Stimulated activated naive CD8-positive, alpha-beta T cell treated with anti-CD3 and anti-CD28 coated beads, Interleukin-15, amount 100 ng/mL, for 72 hours (primary cell): Measurements from ENCODE around the gene CSTF2.

Experiments used
- ATAC-seq: fragments of 150-1000 bp; cut with Tn5 transposase; 2 replicates; pipeline ENCODE4 v1.10.0; 2021; ENCODE audit warnings: mild to moderate bottlenecking, moderate library complexity
- DNase-seq, 2 donors: peaks; one replicate each; pipeline ENCODE4 v3.0.0; 2021 to 2022
- H3K27ac Mint-ChIP-seq, 2 donors: one replicate each; pipeline ENCODE4 v1.8.0; 2022; ENCODE audit warnings: mild to moderate bottlenecking in 2 of 2, mixed read lengths in 2 of 2, moderate library complexity in 2 of 2
- H3K27me3 Mint-ChIP-seq: one replicate; pipeline ENCODE4 v1.8.0; 2022; ENCODE audit warnings: mixed read lengths
- H3K4me1 Mint-ChIP-seq: one replicate; pipeline ENCODE4 v1.8.0; 2022; ENCODE audit warnings: mild to moderate bottlenecking, mixed read lengths
- H3K4me3 Mint-ChIP-seq, 2 donors: one replicate each; pipeline ENCODE4 v1.8.0; 2022; ENCODE audit warnings: mild to moderate bottlenecking in 2 of 2, mixed read lengths in 2 of 2, moderate library complexity in 1 of 2
- H3K9me3 Mint-ChIP-seq, 2 donors: one replicate each; pipeline ENCODE4 v1.8.0; 2022; ENCODE audit warnings: mixed read lengths in 2 of 2

The CSTF2 gene

DNA sequence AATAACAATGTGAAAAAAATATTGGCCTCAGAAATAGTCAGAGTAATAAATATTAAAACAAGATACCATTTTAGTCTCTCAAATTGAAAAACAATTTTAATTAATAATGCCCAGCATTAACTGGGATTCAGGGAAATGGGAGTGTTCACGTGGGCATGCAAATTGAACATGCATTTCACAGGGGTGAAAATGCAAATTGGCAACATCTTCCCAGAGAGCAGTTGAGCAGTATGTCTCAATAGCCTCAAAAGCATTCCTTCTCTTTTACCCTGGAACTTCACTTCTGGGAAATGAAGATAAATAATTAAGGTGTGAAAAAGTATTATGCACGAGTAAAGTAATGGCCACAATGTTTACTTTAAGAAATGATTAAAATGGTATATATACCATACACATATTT, 32.6 kb downstream of the CSTF2 start:
- no peaks in the 10 kb centered on the region for H3K27me3 Mint-ChIP-seq
- ATAC-seq: no peak
- H3K4me3 Mint-ChIP-seq: no peak overlapping the region
- no peaks in the 10 kb centered on the region for H3K4me1 Mint-ChIP-seq
- H3K27ac Mint-ChIP-seq: no peak overlapping the region
- H3K9me3 Mint-ChIP-seq: no peaks in the 10 kb centered on the region
- no peak for DNase-seq

DNA sequence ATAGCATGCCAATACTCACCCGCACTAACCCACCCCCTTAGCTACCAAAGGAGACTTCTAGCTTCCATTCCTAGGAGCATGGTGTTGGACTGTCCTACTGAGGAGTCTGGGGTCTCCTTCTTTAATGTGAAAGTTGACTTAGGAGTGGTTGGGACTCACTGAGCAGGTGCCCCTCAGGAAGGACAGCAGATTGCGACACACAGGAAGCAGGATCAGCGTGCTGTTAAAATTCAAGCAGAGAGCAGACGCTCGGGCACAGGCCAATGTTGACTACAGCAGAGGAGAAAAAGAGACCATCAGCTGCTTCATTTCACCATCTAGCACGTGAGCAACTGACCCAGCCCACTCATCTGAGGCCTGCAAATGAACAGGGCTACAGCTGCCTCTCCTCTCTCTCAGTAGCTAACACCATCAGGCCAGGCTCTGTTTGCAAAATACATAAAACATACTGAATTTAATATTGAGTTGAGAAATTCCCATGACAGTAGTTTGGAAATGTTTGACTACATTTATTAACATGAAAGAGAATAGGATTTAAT, 43.2 kb downstream of the CSTF2 start:
- no peak overlapping the region for H3K27ac Mint-ChIP-seq
- ATAC-seq (no peak), DNase-seq (no peak)

DNA sequence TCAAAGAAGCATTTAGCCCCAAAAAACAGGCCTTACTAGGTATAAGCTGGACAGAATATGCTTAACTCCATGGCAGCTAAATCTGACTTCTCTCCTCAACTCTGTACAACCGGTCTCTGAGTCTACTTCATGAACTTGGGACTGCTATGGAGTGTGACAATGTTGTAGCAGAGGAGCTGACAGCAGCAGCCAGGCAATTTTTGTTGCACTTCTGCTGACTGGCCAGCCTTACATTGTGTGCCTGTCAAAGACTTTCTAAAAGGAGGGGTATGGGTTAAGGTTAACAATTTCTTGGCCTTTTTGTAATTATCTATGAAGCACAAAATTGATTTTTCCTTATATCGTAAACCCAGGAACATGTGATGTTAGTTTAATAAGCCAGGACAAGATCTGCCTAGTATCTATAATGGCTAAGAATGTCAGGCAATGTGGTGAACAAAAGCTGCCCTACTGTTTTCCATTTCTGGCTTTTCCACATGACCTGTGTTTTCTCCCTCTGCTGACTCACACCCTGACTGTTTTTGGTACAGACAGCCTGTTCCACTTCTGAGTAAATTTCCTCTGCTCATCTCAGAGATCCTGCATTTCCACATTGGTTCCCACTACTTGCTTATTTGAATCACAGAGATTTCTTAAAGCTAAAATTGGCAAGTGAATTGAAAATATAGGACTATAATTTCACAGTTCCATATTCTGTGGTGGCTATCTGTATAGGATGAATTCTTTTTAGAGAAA, 44.6 kb downstream of the CSTF2 start:
- H3K4me1 Mint-ChIP-seq: no peaks in the 10 kb centered on the region
- no peak overlapping the region for H3K4me3 Mint-ChIP-seq
- H3K27me3 Mint-ChIP-seq: no peaks in the 10 kb centered on the region
- H3K9me3 Mint-ChIP-seq: no peaks in the 10 kb centered on the region
- DNase-seq (no peak), ATAC-seq (no peak)
- H3K27ac Mint-ChIP-seq: no peak overlapping the region

More for the DNA sequence above, 43.2 kb downstream of the CSTF2 start:
- H3K9me3 Mint-ChIP-seq: no peaks in the 10 kb centered on the region
- no peaks in the 10 kb centered on the region for H3K27me3 Mint-ChIP-seq
- no peak overlapping the region for H3K4me3 Mint-ChIP-seq
- no peaks in the 10 kb centered on the region for H3K4me1 Mint-ChIP-seq

DNA sequence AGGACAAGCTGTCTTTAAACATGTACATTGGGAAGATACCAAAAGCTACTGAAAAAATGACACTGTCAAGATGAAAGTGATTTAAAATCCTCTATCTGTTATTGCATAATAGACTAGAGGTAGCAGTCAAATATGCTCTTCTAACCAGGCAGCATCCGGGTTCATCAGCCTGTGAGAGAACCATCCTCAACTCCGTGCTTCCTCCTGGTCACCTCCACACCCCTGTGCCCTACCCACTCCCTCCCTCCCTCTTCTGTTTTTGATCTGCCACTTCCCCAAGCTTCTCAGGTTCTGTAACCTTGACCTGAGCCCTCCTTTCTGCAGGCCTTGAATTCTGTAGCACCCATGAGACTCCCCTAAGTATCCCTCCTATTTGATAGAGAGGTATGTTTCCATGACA, 48.1 kb downstream of the CSTF2 start:
- no peaks in the 10 kb centered on the region for H3K9me3 Mint-ChIP-seq
- H3K4me1 Mint-ChIP-seq: no peaks in the 10 kb centered on the region
- DNase-seq (no peak), ATAC-seq (no peak)
- H3K27me3 Mint-ChIP-seq: peaks cover 7% of the 10 kb centered on the region
- no peak overlapping the region for H3K27ac Mint-ChIP-seq
- H3K4me3 Mint-ChIP-seq: no peak overlapping the region

DNA sequence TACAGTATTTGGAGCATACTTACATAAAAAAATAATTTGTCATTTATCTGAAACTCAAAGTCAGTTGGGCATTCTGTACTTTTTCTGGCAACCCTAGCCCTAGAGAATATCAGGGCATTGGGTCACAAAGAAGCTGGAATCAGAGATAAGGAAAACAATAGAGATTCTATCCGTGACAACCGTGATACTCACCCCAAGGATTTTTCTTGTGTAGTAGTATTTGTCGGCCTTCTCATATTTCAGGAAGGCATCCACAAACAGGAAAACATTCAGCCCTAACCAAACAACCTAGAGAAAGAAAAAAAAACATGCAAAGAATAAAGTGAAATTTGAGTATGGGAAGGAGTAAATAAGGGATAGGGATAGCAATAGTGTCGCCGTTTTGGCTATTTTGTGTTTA, 50.3 kb downstream of the CSTF2 start:
- no peaks in the 10 kb centered on the region for H3K9me3 Mint-ChIP-seq
- no peaks in the 10 kb centered on the region for H3K4me1 Mint-ChIP-seq
- H3K4me3 Mint-ChIP-seq: no peak overlapping the region
- peaks cover 8% of the 10 kb centered on the region for H3K27me3 Mint-ChIP-seq
- ATAC-seq: no peak
- no peak overlapping the region for H3K27ac Mint-ChIP-seq
- DNase-seq: no peak

DNA sequence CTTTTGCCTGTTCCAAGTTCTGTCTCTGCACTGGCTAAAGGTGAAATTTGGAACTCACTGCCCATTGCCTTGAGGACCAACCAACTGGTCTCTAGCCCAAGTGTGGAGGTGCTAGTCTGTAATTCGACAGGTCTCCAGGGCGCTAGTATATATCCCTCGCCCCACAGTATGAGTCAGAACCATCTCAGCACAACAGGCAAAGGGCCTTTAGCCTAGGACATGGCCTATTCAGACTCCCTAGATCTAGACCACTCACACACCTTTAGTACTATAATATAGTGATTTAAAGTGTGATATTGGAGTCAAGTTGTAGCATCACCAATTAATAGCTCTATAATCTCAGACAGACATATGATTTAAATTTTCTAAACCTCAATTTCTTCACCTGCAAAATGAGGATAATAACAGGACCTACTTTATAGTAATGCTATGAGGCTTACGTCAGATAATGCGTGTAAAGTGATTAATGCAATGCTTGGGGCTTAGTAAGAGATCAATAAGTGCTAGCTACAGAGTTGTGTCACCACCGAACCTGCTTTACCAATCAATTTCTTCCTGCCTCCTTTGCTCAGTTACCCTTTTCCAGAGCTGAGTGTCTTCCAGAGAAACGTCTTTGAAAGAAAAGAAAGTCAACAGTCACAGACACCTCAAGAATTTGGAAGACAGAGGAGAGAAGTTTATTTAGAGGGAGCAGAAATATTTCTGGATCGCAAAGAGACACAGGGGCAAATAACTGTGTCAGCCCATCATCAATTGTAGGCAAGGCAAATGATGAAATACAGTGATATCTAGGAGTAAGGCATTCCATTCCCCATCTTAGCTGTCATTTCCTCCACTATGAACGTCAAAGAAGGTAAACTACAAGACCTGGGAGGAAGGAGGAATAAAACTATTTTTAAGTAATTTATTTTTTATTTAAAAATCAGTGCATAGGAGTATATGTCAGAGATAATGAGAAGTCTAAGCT, 51.7 kb downstream of the CSTF2 start:
- H3K27me3 Mint-ChIP-seq: peaks cover 8% of the 10 kb centered on the region
- no peaks in the 10 kb centered on the region for H3K4me1 Mint-ChIP-seq
- H3K4me3 Mint-ChIP-seq: no peak overlapping the region
- H3K9me3 Mint-ChIP-seq: no peaks in the 10 kb centered on the region
- no peak overlapping the region for H3K27ac Mint-ChIP-seq
- ATAC-seq (no peak), DNase-seq (no peak)

DNA sequence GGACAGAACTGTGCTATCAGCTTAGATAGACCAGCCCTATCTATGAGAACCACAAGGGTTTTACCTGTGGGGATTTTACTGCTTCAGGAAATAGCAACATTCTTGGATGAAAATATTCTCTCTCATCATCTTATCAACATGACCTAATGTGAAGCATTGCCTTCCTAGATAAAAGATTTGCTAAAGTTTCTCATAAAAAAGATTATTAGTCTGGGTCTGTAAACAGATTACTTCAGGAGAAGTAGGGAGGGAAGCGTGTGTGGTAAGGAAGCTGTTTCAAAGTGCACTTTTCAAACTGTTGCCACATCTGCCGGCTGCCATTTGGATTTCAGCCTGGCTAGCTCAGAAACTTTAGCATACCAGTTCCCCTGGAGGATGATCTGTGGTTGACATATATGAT, 54.1 kb downstream of the CSTF2 start, which contains the start of gene NOX1:
Gene NOX1 (minus strand): TSS at position 35 of the 400 bp plus-strand sequence. CDS start 220 bp downstream, outside the sequence.
- no peak for ATAC-seq
- no peak for DNase-seq
- Mint-ChIP-seq H3K27me3 (peaks cover 8% of the 10 kb centered on the region), H3K27ac (no peak within 1 kb of the TSS), H3K4me3 (no peak within 1 kb of the TSS), H3K9me3 (no peaks in the 10 kb centered on the region), H3K4me1 (no peaks in the 10 kb centered on the region)

DNA sequence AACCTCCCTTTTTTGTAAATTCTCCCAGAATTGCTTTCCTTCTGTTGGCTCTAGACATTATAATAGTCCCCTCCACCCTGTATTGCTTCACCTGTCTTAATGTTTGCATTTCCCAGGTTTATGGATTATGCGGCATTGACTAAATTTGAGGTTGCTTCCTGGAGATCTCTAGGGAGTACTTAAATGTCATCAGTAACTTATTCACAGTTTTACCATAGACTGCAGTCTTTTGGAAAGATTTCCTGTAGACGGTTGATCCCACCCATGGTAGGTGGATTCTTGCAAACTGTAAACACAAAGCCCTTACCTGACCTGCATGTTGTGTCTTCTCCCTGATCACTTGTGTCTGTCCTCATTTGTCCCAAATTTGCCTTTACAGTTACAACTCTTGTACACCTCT, 60.2 kb downstream of the CSTF2 start:
- H3K9me3 Mint-ChIP-seq: no peaks in the 10 kb centered on the region
- no peak overlapping the region for H3K27ac Mint-ChIP-seq
- H3K4me1 Mint-ChIP-seq: peaks cover 5% of the 10 kb centered on the region
- no peak overlapping the region for H3K4me3 Mint-ChIP-seq
- no peak for ATAC-seq
- no peak for DNase-seq
- no peaks in the 10 kb centered on the region for H3K27me3 Mint-ChIP-seq

DNA sequence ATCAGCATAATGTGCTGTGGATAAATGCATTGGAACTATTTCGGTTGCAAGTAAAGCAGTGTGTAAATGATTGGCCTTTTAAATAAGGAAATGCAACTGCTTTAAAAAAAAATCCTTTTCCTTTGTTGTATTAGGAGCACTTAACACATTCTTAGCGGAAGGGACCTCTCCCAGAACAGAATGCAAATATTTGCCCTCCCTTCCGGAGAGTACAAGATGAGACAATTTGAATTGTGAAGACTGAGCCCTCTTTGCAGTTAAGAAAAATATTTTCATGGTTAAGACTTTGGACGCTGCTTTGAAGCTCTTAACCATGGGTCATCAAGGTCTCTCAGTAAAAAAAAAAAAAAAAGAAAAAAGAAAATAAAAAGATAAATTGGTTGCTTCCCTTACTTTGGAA, 63.5 kb downstream of the CSTF2 start:
- DNase-seq: no peak
- no peak overlapping the region for H3K4me3 Mint-ChIP-seq
- H3K9me3 Mint-ChIP-seq: no peaks in the 10 kb centered on the region
- no peak for ATAC-seq
- no peaks in the 10 kb centered on the region for H3K27me3 Mint-ChIP-seq
- peaks cover 5% of the 10 kb centered on the region for H3K4me1 Mint-ChIP-seq
- no peak overlapping the region for H3K27ac Mint-ChIP-seq
